H1 (cell line): ENCODE results near the gene FAM204A.

Source experiments
- EP300 ChIP-seq, 2 experiments: IDR thresholded peaks; 1 replicate in 1 of 2; 2 replicates in 1 of 2; pipeline ENCODE4 v1.6.1; 2011 to 2012; ENCODE audit warnings: low read depth in 2 of 2, low read length in 2 of 2, mild to moderate bottlenecking in 2 of 2, borderline replicate concordance in 1 of 2, inconsistent platforms in 1 of 2, moderate library complexity in 1 of 2
- EZH2 ChIP-seq: fragments of 200-600 bp; sonication (generic); IDR thresholded peaks from 2 replicates; pipeline ENCODE4 v1.7.1; 2012; ENCODE audit warnings: low read depth, mild to moderate bottlenecking, moderate library complexity, low read length, inconsistent platforms; ENCODE audit not compliant: severe bottlenecking
- RAD21 ChIP-seq, 2 experiments: IDR thresholded peaks in 1 of 2; conservative IDR thresholded peaks in 1 of 2; 2 replicates each; pipeline ENCODE4 v1.6.1; 2011; ENCODE audit warnings: low read depth in 2 of 2, low read length in 2 of 2, improper control_type of control experiment in 1 of 2, inconsistent platforms in 1 of 2, mild to moderate bottlenecking in 1 of 2, moderate library complexity in 1 of 2
- RXRA ChIP-seq: IDR thresholded peaks from 2 replicates; pipeline ENCODE4 v1.6.1; 2011; ENCODE audit warnings: low read depth, mild to moderate bottlenecking, low read length, moderate library complexity; ENCODE audit not compliant: insufficient read depth
- SP4 ChIP-seq: IDR thresholded peaks from 2 replicates; pipeline ENCODE4 v1.6.1; 2012; ENCODE audit warnings: low read length, inconsistent platforms
- TF ChIP-seq, protein P1 (sequence below), 3 experiments: IDR thresholded peaks; 1 replicate in 2 of 3; 2 replicates in 1 of 3; pipeline versions ENCODE4 v1.5.1 to v1.6.1; 2011; ENCODE audit warnings: low read length in 3 of 3, mild to moderate bottlenecking in 3 of 3, inconsistent platforms in 2 of 3, low read depth in 1 of 3, moderate library complexity in 1 of 3; ENCODE audit not compliant: insufficient read depth in 1 of 3; ENCODE audit errors: control extremely low read depth in 1 of 3
- TF ChIP-seq, protein P2 (sequence below): IDR thresholded peaks from 2 replicates; pipeline ENCODE4 v1.6.1; 2011; ENCODE audit warnings: low read depth, mild to moderate bottlenecking, low read length; ENCODE audit not compliant: insufficient read depth

DNA sequence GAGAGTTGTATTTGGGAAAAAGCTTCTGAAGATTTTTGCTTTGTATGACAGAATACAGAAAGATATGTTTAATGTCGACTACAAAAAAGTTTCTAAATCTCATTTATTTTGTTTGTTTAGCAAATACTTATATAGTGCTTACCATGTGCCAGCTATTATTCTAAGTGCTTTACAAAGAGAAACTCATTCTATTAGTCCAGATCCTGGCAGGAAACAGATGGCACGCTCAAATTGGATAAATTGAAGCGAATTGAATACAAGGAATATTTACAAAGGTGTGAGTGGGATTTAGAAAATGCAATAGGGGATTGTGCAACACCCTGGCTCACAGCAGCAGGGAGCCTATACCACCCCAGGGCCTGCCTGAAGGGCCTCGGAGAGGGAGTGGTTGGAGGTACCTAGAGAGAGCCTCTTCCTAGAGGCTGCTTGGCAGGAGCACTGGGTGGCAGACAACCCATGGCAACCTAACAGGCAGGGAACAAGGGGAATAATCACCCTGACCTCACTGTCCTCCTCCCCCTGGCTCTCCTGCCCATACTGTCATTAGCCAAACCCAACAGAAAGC is 27.6 kb upstream of the FAM204A start:
- TF ChIP-seq EZH2 (no peak), RAD21 (IDR thresholded peaks at IDR 0.05 in 1 of 2, conservative IDR thresholded peaks at IDR 0.05 in 1 of 2; ENCODE audit: low read depth in 2 of 2, low read length in 2 of 2) (no peak), SP4 (no peak), RXRA (no peak), EP300 (IDR thresholded peaks at IDR 0.05; ENCODE audit: borderline replicate concordance in 1 of 2, low read depth in 2 of 2, low read length in 2 of 2) (no peak)
- TF ChIP-seq, protein P1, sequence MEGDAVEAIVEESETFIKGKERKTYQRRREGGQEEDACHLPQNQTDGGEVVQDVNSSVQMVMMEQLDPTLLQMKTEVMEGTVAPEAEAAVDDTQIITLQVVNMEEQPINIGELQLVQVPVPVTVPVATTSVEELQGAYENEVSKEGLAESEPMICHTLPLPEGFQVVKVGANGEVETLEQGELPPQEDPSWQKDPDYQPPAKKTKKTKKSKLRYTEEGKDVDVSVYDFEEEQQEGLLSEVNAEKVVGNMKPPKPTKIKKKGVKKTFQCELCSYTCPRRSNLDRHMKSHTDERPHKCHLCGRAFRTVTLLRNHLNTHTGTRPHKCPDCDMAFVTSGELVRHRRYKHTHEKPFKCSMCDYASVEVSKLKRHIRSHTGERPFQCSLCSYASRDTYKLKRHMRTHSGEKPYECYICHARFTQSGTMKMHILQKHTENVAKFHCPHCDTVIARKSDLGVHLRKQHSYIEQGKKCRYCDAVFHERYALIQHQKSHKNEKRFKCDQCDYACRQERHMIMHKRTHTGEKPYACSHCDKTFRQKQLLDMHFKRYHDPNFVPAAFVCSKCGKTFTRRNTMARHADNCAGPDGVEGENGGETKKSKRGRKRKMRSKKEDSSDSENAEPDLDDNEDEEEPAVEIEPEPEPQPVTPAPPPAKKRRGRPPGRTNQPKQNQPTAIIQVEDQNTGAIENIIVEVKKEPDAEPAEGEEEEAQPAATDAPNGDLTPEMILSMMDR (IDR thresholded peaks at IDR 0.05; ENCODE audit: control extremely low read depth in 1 of 3, insufficient read depth in 1 of 3, low read depth in 1 of 3, low read length in 3 of 3): no peak
- TF ChIP-seq, protein P2, sequence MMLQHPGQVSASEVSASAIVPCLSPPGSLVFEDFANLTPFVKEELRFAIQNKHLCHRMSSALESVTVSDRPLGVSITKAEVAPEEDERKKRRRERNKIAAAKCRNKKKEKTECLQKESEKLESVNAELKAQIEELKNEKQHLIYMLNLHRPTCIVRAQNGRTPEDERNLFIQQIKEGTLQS: no peak
